ENCODE results near the gene PRELID1.
A peak's percentile ranks its signal among the peaks of the same experiment; 100 is the strongest.
"Not testable (repeated sequence)": the region's sequence is repeated elsewhere in the genome, so short reads cannot be mapped to it uniquely, and the experiment has no call there.

Gene PRELID1

GRCh38 chr5:177300236-177300880, 3.2 kb upstream of the PRELID1 start:
- DNase-seq (ENCODE audit: low read depth, low spot score), result peak; percentile 57

- DNase-seq (ENCODE audit: low read depth, low spot score), result no peak
Observed at GRCh38 chr5:177300951-177301350, 2.6 kb upstream of the PRELID1 start.

GRCh38 chr5:177301503-177302165, 2.0 kb upstream of the PRELID1 start:
- DNase-seq (ENCODE audit: low read depth, low spot score), result peak; percentile 68

GRCh38 chr5:177302354-177303110, 1.1 kb upstream of the PRELID1 start:
- DNase-seq (ENCODE audit: low read depth, low spot score), result peak; percentile 54

- no peak for DNase-seq (ENCODE audit: low read depth, low spot score)
Observed at GRCh38 chr5:177303925-177304391, 359 bp downstream of the PRELID1 start.

GRCh38 chr5:177304392-177305119, 957 bp downstream of the PRELID1 start:
- peak; percentile 66 for DNase-seq (ENCODE audit: low read depth, low spot score)

GRCh38 chr5:177306103-177306640, 2.6 kb downstream of the PRELID1 start:
- DNase-seq (ENCODE audit: low read depth, low spot score), result not testable (repeated sequence)

- DNase-seq (ENCODE audit: low read depth, low spot score), result no peak
Observed at GRCh38 chr5:177306674-177307543, 3.3 kb downstream of the PRELID1 start.

GRCh38 chr5:177307544-177308363, 4.2 kb downstream of the PRELID1 start:
- no peak for DNase-seq (ENCODE audit: low read depth, low spot score)

GRCh38 chr5:177308740-177309139, 5.1 kb downstream of the PRELID1 start:
- DNase-seq (ENCODE audit: low read depth, low spot score), result no peak

GRCh38 chr5:177309351-177310191, 6.0 kb downstream of the PRELID1 start:
- peak; percentile 97 for DNase-seq (ENCODE audit: low read depth, low spot score)

- no peak for DNase-seq (ENCODE audit: low read depth, low spot score)
Observed at GRCh38 chr5:177310332-177310731, 6.7 kb downstream of the PRELID1 start.

GRCh38 chr5:177310757-177311391, 7.3 kb downstream of the PRELID1 start:
- DNase-seq (ENCODE audit: low read depth, low spot score), result peak; percentile 39

GRCh38 chr5:177311392-177311722, 7.8 kb downstream of the PRELID1 start:
- DNase-seq (ENCODE audit: low read depth, low spot score), result no peak

- DNase-seq (ENCODE audit: low read depth, low spot score), result peak; percentile 99
Observed at GRCh38 chr5:177311723-177312648, 8.4 kb downstream of the PRELID1 start, which contains the start of gene MXD3. Gene MXD3, minus strand, starts transcription at chr5:177311898. Its CDS starts 68 bp downstream, at chr5:177311830.

GRCh38 chr5:177312649-177313181, 9.1 kb downstream of the PRELID1 start:
- DNase-seq (ENCODE audit: low read depth, low spot score), result peak; percentile 82
